Loucy (cell line): ENCODE results near the gene C10orf67.
A peak's percentile ranks its signal among the peaks of the same experiment; 100 is the strongest.

Experiments
- H2AFZ ChIP-seq: fragments of 200-600 bp; sonication (generic); 2 replicates; pipeline ENCODE4 v1.6.0; 2016; ENCODE audit warnings: antibody characterized with exemption, mild to moderate bottlenecking, low read length, moderate library complexity
- H3F3A ChIP-seq: fragments of 200-600 bp; 2 replicates; pipeline ENCODE4 v1.6.0; 2016; ENCODE audit warnings: antibody characterized with exemption, low read depth, mild to moderate bottlenecking
- H3K27me3 ChIP-seq: fragments of 200-600 bp; sonication (generic); 2 replicates; pipeline ENCODE4 v1.6.1; 2014; ENCODE audit warnings: low read length, mild to moderate bottlenecking; ENCODE audit not compliant: insufficient read depth, poor library complexity, severe bottlenecking
- H3K36me3 ChIP-seq: fragments of 200-600 bp; sonication (generic); 2 replicates; pipeline ENCODE4 v1.6.1; 2016; ENCODE audit warnings: low read length; ENCODE audit not compliant: insufficient read depth
- H3K4me1 ChIP-seq: fragments of 200-600 bp; sonication (generic); 2 replicates; pipeline ENCODE4 v1.5.1; 2014; ENCODE audit warnings: low read length, mild to moderate bottlenecking; ENCODE audit not compliant: insufficient read depth, poor library complexity, severe bottlenecking
- H3K4me2 ChIP-seq: fragments of 200-600 bp; sonication (generic); 2 replicates; pipeline ENCODE4 v1.6.0; 2014; ENCODE audit warnings: antibody characterized with exemption, low read length, low read depth, mild to moderate bottlenecking; ENCODE audit not compliant: poor library complexity, severe bottlenecking
- H3K4me3 ChIP-seq: fragments of 200-600 bp; sonication (generic); 2 replicates; pipeline ENCODE4 v1.5.1; 2014; ENCODE audit warnings: low read length, mild to moderate bottlenecking, mixed read lengths; ENCODE audit not compliant: poor library complexity, severe bottlenecking
- H3K79me2 ChIP-seq: fragments of 200-600 bp; sonication (generic); 2 replicates; pipeline ENCODE4 v1.6.1; 2014; ENCODE audit warnings: low read length; ENCODE audit not compliant: insufficient read depth
- H3K9ac ChIP-seq: fragments of 200-600 bp; sonication (generic); 2 replicates; pipeline ENCODE4 v1.6.0; 2014; ENCODE audit warnings: mild to moderate bottlenecking, low read depth, low read length, moderate library complexity; ENCODE audit not compliant: poor library complexity, severe bottlenecking
- H3K9me2 ChIP-seq: fragments of 200-600 bp; sonication (generic); replicated peaks from 2 replicates; pipeline ENCODE4 v1.6.1; 2016; ENCODE audit warnings: low read depth, low read length, mixed read lengths
- H3K9me3 ChIP-seq: fragments of 200-600 bp; sonication (generic); 2 replicates; pipeline ENCODE4 v1.6.1; 2014; ENCODE audit warnings: mild to moderate bottlenecking, antibody characterized with exemption, low read length, low read depth; ENCODE audit not compliant: insufficient read depth
- H4K20me1 ChIP-seq: fragments of 200-600 bp; sonication (generic); 2 replicates; pipeline ENCODE4 v1.6.0; 2014; ENCODE audit warnings: antibody characterized with exemption, low read length, mild to moderate bottlenecking; ENCODE audit not compliant: insufficient read depth, poor library complexity, severe bottlenecking
- EZH2phosphoT487 ChIP-seq: fragments of 200-600 bp; IDR thresholded peaks from 2 replicates; pipeline ENCODE4 v1.6.1; 2018; ENCODE audit warnings: antibody characterized with exemption, mild to moderate bottlenecking, moderate library complexity, borderline replicate concordance
- TF ChIP-seq, protein P1 (sequence below): fragments of 200-600 bp; sonication (generic); conservative IDR thresholded peaks from 2 replicates; pipeline ENCODE4 v1.5.1; 2014; ENCODE audit warnings: mild to moderate bottlenecking, antibody characterized with exemption, low read length

Gene C10orf67

GRCh38 chr10:23158370-23158769, 186.2 kb downstream of the C10orf67 start:
- Histone ChIP-seq H3K4me3 (peak overlapping the region; percentile 59), H2AFZ (peak overlapping the region; percentile 67), H3K4me1 (peaks cover 20% of the 10 kb centered on the region), H3K9me2 (no peaks in the 10 kb centered on the region), H3K36me3 (no peaks in the 10 kb centered on the region), H3K27me3 (no peaks in the 10 kb centered on the region), H3K4me2 (peak overlapping the region; percentile 85), H4K20me1 (no peaks in the 10 kb centered on the region), H3K9me3 (no peaks in the 10 kb centered on the region), H3K9ac (peak overlapping the region; percentile 35), H3K79me2 (no peaks in the 10 kb centered on the region), H3F3A (peaks cover 3% of the 10 kb centered on the region; the same call in 1 of the 2 replicates)
- TF ChIP-seq EZH2phosphoT487, result no peak
- TF ChIP-seq, protein P1, sequence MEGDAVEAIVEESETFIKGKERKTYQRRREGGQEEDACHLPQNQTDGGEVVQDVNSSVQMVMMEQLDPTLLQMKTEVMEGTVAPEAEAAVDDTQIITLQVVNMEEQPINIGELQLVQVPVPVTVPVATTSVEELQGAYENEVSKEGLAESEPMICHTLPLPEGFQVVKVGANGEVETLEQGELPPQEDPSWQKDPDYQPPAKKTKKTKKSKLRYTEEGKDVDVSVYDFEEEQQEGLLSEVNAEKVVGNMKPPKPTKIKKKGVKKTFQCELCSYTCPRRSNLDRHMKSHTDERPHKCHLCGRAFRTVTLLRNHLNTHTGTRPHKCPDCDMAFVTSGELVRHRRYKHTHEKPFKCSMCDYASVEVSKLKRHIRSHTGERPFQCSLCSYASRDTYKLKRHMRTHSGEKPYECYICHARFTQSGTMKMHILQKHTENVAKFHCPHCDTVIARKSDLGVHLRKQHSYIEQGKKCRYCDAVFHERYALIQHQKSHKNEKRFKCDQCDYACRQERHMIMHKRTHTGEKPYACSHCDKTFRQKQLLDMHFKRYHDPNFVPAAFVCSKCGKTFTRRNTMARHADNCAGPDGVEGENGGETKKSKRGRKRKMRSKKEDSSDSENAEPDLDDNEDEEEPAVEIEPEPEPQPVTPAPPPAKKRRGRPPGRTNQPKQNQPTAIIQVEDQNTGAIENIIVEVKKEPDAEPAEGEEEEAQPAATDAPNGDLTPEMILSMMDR, result peak; percentile 95

- H3K4me3 ChIP-seq, result peak overlapping the region; percentile 59
- H3F3A ChIP-seq, result peaks cover 3% of the 10 kb centered on the region; the same call in 1 of the 2 replicates
- TF ChIP-seq EZH2phosphoT487, result no peak
- TF ChIP-seq, protein P1, result no peak
- H4K20me1 ChIP-seq, result no peaks in the 10 kb centered on the region
- no peaks in the 10 kb centered on the region for H3K79me2 ChIP-seq
- H3K9me3 ChIP-seq, result no peaks in the 10 kb centered on the region
- peak overlapping the region; percentile 85 for H3K4me2 ChIP-seq
- H3K9ac ChIP-seq, result peak overlapping the region; percentile 35
- peak overlapping the region; percentile 67 for H2AFZ ChIP-seq
- no peaks in the 10 kb centered on the region for H3K36me3 ChIP-seq
- peaks cover 20% of the 10 kb centered on the region for H3K4me1 ChIP-seq
- no peaks in the 10 kb centered on the region for H3K9me2 ChIP-seq
- no peaks in the 10 kb centered on the region for H3K27me3 ChIP-seq
Observed at GRCh38 chr10:23157691-23158369, 186.8 kb downstream of the C10orf67 start.

DNA sequence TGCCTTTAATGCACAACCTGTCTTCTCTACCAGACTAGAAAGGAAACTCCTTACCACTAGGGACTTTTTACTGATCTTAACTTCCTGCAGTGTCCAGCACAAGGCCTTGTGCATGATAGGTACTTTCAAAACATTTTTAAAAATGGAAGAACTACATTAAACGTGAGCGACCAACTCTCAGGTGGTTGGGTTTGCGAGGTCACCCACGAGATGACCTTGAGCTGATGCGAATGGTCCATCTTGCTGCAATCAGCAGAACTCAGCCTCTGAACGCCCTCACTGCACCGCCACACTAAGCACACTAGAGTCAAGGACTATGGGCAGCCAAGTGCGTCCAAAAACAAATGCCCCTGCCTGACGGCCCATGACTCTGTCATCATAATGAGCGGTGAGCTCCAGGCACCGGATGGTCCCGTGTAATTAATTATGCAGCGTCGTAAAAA, 187.3 kb downstream of the C10orf67 start:
- Histone ChIP-seq H3K4me3 (no peak overlapping the region), H3F3A (peaks cover 3% of the 10 kb centered on the region; the same call in 1 of the 2 replicates), H3K9me3 (no peaks in the 10 kb centered on the region), H3K36me3 (no peaks in the 10 kb centered on the region), H3K27me3 (no peaks in the 10 kb centered on the region), H3K9ac (no peak overlapping the region), H2AFZ (no peak overlapping the region), H3K4me2 (peak overlapping the region; percentile 46), H3K79me2 (no peaks in the 10 kb centered on the region), H3K9me2 (no peaks in the 10 kb centered on the region), H4K20me1 (no peaks in the 10 kb centered on the region), H3K4me1 (peaks cover 20% of the 10 kb centered on the region)
- TF ChIP-seq, protein P1, result no peak
- TF ChIP-seq EZH2phosphoT487, result no peak
